ENCODE data around the gene DYSF.

DYSF gene

GRCh38 chr2:71721669-71722068, 268.3 kb downstream of the DYSF start:
- Histone ChIP-seq H3K27ac (no peak overlapping the region), H3K9me3 (ENCODE audit: low read depth, low read length) (peaks cover 8% of the 10 kb centered on the region; the same call in 1 of the 2 replicates), H3K36me3 (ENCODE audit: insufficient read depth, low read length) (no peaks in the 10 kb centered on the region), H3K9ac (ENCODE audit: insufficient read length) (no peak overlapping the region), H3K4me3 (no peak overlapping the region)
- DNase-seq (ENCODE audit: low read depth, low spot score): no peak
- TF ChIP-seq EZH2 (IDR thresholded peaks at IDR 0.05) (no peak), FOXP2 (optimal IDR thresholded peaks at IDR 0.05; ENCODE audit: control extremely low read depth, extremely low read length, insufficient read depth) (no peak), POLR2AphosphoS5 (IDR thresholded peaks at IDR 0.05; ENCODE audit: borderline replicate concordance, low read depth, low read length) (no peak)

- H3K9ac ChIP-seq (ENCODE audit: insufficient read length): no peak overlapping the region
- no peak for TF ChIP-seq EZH2 (IDR thresholded peaks at IDR 0.05)
- no peak for TF ChIP-seq FOXP2 (optimal IDR thresholded peaks at IDR 0.05; ENCODE audit: control extremely low read depth, extremely low read length, insufficient read depth)
- TF ChIP-seq POLR2AphosphoS5 (IDR thresholded peaks at IDR 0.05; ENCODE audit: borderline replicate concordance, low read depth, low read length): no peak
- DNase-seq (ENCODE audit: low read depth, low spot score): no peak
- no peak overlapping the region for H3K4me3 ChIP-seq
- H3K36me3 ChIP-seq (ENCODE audit: insufficient read depth, low read length): no peaks in the 10 kb centered on the region
- no peak overlapping the region for H3K27ac ChIP-seq
- peaks cover 8% of the 10 kb centered on the region; the same call in 1 of the 2 replicates for H3K9me3 ChIP-seq (ENCODE audit: low read depth, low read length)
Measured at GRCh38 chr2:71722286-71722685, 268.9 kb downstream of the DYSF start.

- TF ChIP-seq POLR2AphosphoS5 (IDR thresholded peaks at IDR 0.05; ENCODE audit: borderline replicate concordance, low read depth, low read length) (no peak), FOXP2 (optimal IDR thresholded peaks at IDR 0.05; ENCODE audit: control extremely low read depth, extremely low read length, insufficient read depth) (no peak), EZH2 (IDR thresholded peaks at IDR 0.05) (no peak)
- Histone ChIP-seq H3K27ac (no peak overlapping the region), H3K4me3 (no peak overlapping the region), H3K9me3 (ENCODE audit: low read depth, low read length) (peaks cover 8% of the 10 kb centered on the region; the same call in 1 of the 2 replicates), H3K9ac (ENCODE audit: insufficient read length) (no peak overlapping the region), H3K36me3 (ENCODE audit: insufficient read depth, low read length) (no peaks in the 10 kb centered on the region)
- DNase-seq (ENCODE audit: low read depth, low spot score): no peak
Measured at GRCh38 chr2:71724793-71725192, 271.4 kb downstream of the DYSF start.

GRCh38 chr2:71725836-71726235, 272.5 kb downstream of the DYSF start:
- no peak for DNase-seq (ENCODE audit: low read depth, low spot score)
- Histone ChIP-seq H3K36me3 (ENCODE audit: insufficient read depth, low read length) (no peaks in the 10 kb centered on the region), H3K27ac (no peak overlapping the region), H3K4me3 (no peak overlapping the region), H3K9me3 (ENCODE audit: low read depth, low read length) (peaks cover 8% of the 10 kb centered on the region; the same call in 1 of the 2 replicates), H3K9ac (ENCODE audit: insufficient read length) (no peak overlapping the region)
- TF ChIP-seq FOXP2 (optimal IDR thresholded peaks at IDR 0.05; ENCODE audit: control extremely low read depth, extremely low read length, insufficient read depth): no peak
- no peak for TF ChIP-seq POLR2AphosphoS5 (IDR thresholded peaks at IDR 0.05; ENCODE audit: borderline replicate concordance, low read depth, low read length)
- no peak for TF ChIP-seq EZH2 (IDR thresholded peaks at IDR 0.05)

GRCh38 chr2:71727562-71727961, 274.2 kb downstream of the DYSF start:
- Histone ChIP-seq H3K9ac (ENCODE audit: insufficient read length) (no peak overlapping the region), H3K9me3 (ENCODE audit: low read depth, low read length) (peaks cover 8% of the 10 kb centered on the region; the same call in 1 of the 2 replicates), H3K36me3 (ENCODE audit: insufficient read depth, low read length) (no peaks in the 10 kb centered on the region), H3K27ac (no peak overlapping the region), H3K4me3 (no peak overlapping the region)
- DNase-seq (ENCODE audit: low read depth, low spot score): no peak
- TF ChIP-seq EZH2 (IDR thresholded peaks at IDR 0.05) (no peak), FOXP2 (optimal IDR thresholded peaks at IDR 0.05; ENCODE audit: control extremely low read depth, extremely low read length, insufficient read depth) (no peak), POLR2AphosphoS5 (IDR thresholded peaks at IDR 0.05; ENCODE audit: borderline replicate concordance, low read depth, low read length) (no peak)

GRCh38 chr2:71728036-71728435, 274.7 kb downstream of the DYSF start:
- no peak for TF ChIP-seq POLR2AphosphoS5 (IDR thresholded peaks at IDR 0.05; ENCODE audit: borderline replicate concordance, low read depth, low read length)
- no peak for TF ChIP-seq FOXP2 (optimal IDR thresholded peaks at IDR 0.05; ENCODE audit: control extremely low read depth, extremely low read length, insufficient read depth)
- TF ChIP-seq EZH2 (IDR thresholded peaks at IDR 0.05): no peak
- Histone ChIP-seq H3K27ac (no peak overlapping the region), H3K36me3 (ENCODE audit: insufficient read depth, low read length) (no peaks in the 10 kb centered on the region), H3K9me3 (ENCODE audit: low read depth, low read length) (peaks cover 8% of the 10 kb centered on the region; the same call in 1 of the 2 replicates), H3K9ac (ENCODE audit: insufficient read length) (no peak overlapping the region), H3K4me3 (no peak overlapping the region)
- DNase-seq (ENCODE audit: low read depth, low spot score): no peak

- no peak for DNase-seq (ENCODE audit: low read depth, low spot score)
- H3K9ac ChIP-seq (ENCODE audit: insufficient read length): no peak overlapping the region
- H3K27ac ChIP-seq: no peak overlapping the region
- no peaks in the 10 kb centered on the region for H3K36me3 ChIP-seq (ENCODE audit: insufficient read depth, low read length)
- no peak for TF ChIP-seq FOXP2 (optimal IDR thresholded peaks at IDR 0.05; ENCODE audit: control extremely low read depth, extremely low read length, insufficient read depth)
- TF ChIP-seq EZH2 (IDR thresholded peaks at IDR 0.05): no peak
- TF ChIP-seq POLR2AphosphoS5 (IDR thresholded peaks at IDR 0.05; ENCODE audit: borderline replicate concordance, low read depth, low read length): no peak
- H3K9me3 ChIP-seq (ENCODE audit: low read depth, low read length): no peaks in the 10 kb centered on the region
- H3K4me3 ChIP-seq: no peak overlapping the region
Measured at GRCh38 chr2:71730785-71731383, 277.5 kb downstream of the DYSF start.

- Histone ChIP-seq H3K9me3 (ENCODE audit: low read depth, low read length) (no peaks in the 10 kb centered on the region), H3K4me3 (no peak overlapping the region), H3K36me3 (ENCODE audit: insufficient read depth, low read length) (no peaks in the 10 kb centered on the region), H3K9ac (ENCODE audit: insufficient read length) (no peak overlapping the region), H3K27ac (no peak overlapping the region)
- TF ChIP-seq FOXP2 (optimal IDR thresholded peaks at IDR 0.05; ENCODE audit: control extremely low read depth, extremely low read length, insufficient read depth): no peak
- no peak for TF ChIP-seq EZH2 (IDR thresholded peaks at IDR 0.05)
- TF ChIP-seq POLR2AphosphoS5 (IDR thresholded peaks at IDR 0.05; ENCODE audit: borderline replicate concordance, low read depth, low read length): no peak
- no peak for DNase-seq (ENCODE audit: low read depth, low spot score)
Measured at GRCh38 chr2:71734620-71735019, 281.3 kb downstream of the DYSF start.

GRCh38 chr2:71735676-71736075, 282.3 kb downstream of the DYSF start:
- Histone ChIP-seq H3K9me3 (ENCODE audit: low read depth, low read length) (no peaks in the 10 kb centered on the region), H3K27ac (no peak overlapping the region), H3K9ac (ENCODE audit: insufficient read length) (no peak overlapping the region), H3K4me3 (no peak overlapping the region), H3K36me3 (ENCODE audit: insufficient read depth, low read length) (no peaks in the 10 kb centered on the region)
- TF ChIP-seq FOXP2 (optimal IDR thresholded peaks at IDR 0.05; ENCODE audit: control extremely low read depth, extremely low read length, insufficient read depth): no peak
- no peak for TF ChIP-seq EZH2 (IDR thresholded peaks at IDR 0.05)
- no peak for TF ChIP-seq POLR2AphosphoS5 (IDR thresholded peaks at IDR 0.05; ENCODE audit: borderline replicate concordance, low read depth, low read length)
- no peak for DNase-seq (ENCODE audit: low read depth, low spot score)

Measured in SK-N-MC (cell line).